SU-DHL-6 (cell line): ENCODE data around the gene EIF1AD.

ENCODE experiments used
- EZH2phosphoT487 ChIP-seq: fragments of 200-600 bp; sonication (generic), shearing (Covaris generic); conservative IDR thresholded peaks from 2 replicates; pipeline ENCODE4 v1.6.1; 2018; ENCODE audit warnings: mild to moderate bottlenecking, antibody characterized with exemption, low read length, moderate library complexity, mixed read lengths
- TF ChIP-seq, protein P1 (sequence below): fragments of 200-600 bp; sonication (generic); IDR thresholded peaks from one replicate; pipeline ENCODE4 v1.5.1; 2017; ENCODE audit warnings: antibody characterized with exemption, mild to moderate bottlenecking, low read length, moderate library complexity; ENCODE audit not compliant: insufficient read depth, poor library complexity, severe bottlenecking

DNA sequence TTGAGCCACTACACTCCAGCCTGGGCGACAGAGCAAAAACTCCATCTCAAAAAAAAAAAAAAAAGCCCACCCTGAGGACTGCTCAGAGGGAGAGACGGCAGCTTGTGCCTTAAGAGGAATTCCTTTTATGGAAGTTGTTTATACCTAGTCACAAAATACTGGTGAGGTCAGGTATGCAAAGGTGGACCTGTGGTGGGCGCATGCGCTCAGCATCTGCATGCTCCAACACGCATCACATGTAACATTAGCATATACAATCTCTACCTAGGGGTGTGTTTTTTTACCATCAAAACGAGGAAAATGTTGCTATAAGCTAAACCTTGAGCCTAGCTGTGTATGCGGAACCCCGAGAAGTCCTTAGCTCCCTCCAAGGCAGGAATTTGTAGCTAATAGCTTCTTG lies 47.2 kb downstream of the EIF1AD start:
- TF ChIP-seq, protein P1, sequence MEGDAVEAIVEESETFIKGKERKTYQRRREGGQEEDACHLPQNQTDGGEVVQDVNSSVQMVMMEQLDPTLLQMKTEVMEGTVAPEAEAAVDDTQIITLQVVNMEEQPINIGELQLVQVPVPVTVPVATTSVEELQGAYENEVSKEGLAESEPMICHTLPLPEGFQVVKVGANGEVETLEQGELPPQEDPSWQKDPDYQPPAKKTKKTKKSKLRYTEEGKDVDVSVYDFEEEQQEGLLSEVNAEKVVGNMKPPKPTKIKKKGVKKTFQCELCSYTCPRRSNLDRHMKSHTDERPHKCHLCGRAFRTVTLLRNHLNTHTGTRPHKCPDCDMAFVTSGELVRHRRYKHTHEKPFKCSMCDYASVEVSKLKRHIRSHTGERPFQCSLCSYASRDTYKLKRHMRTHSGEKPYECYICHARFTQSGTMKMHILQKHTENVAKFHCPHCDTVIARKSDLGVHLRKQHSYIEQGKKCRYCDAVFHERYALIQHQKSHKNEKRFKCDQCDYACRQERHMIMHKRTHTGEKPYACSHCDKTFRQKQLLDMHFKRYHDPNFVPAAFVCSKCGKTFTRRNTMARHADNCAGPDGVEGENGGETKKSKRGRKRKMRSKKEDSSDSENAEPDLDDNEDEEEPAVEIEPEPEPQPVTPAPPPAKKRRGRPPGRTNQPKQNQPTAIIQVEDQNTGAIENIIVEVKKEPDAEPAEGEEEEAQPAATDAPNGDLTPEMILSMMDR = no peak
- TF ChIP-seq EZH2phosphoT487 = no peak
